ENCODE results near the gene GTSF1L.

- TF ChIP-seq CTCF (IDR thresholded peaks at IDR 0.05; ENCODE audit: low read length), result no peak
- no peak for TF ChIP-seq EZH2phosphoT487 (IDR thresholded peaks at IDR 0.05; ENCODE audit: low read length)
- TF ChIP-seq EZH2 (optimal IDR thresholded peaks at IDR 0.05; ENCODE audit: low read depth, low read length), result no peak
Observed at GRCh38 chr20:43727980-43728590, 1.3 kb upstream of the GTSF1L start.

Data from MM.1S (cell line).